ENCODE measurements around the gene RALY.

GRCh38 chr20:33983371-33983770 lies 10.3 kb upstream of the RALY start:
- TF ChIP-seq, protein P1, sequence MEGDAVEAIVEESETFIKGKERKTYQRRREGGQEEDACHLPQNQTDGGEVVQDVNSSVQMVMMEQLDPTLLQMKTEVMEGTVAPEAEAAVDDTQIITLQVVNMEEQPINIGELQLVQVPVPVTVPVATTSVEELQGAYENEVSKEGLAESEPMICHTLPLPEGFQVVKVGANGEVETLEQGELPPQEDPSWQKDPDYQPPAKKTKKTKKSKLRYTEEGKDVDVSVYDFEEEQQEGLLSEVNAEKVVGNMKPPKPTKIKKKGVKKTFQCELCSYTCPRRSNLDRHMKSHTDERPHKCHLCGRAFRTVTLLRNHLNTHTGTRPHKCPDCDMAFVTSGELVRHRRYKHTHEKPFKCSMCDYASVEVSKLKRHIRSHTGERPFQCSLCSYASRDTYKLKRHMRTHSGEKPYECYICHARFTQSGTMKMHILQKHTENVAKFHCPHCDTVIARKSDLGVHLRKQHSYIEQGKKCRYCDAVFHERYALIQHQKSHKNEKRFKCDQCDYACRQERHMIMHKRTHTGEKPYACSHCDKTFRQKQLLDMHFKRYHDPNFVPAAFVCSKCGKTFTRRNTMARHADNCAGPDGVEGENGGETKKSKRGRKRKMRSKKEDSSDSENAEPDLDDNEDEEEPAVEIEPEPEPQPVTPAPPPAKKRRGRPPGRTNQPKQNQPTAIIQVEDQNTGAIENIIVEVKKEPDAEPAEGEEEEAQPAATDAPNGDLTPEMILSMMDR (IDR thresholded peaks at IDR 0.05; ENCODE audit: low read depth, low read length, poor library complexity, severe bottlenecking): no peak
- no peak for TF ChIP-seq EZH2phosphoT487 (IDR thresholded peaks at IDR 0.05; ENCODE audit: borderline replicate concordance, low read length)

All from DOHH2 (cell line).